ENCODE data around the gene SLC26A1. TPM values are rescaled to one million over a fixed set of nuclear protein-coding genes. Genes with fewer than 3 reads are reported as not detected.

SLC26A1 gene
- total RNA-seq, 2 experiments from 2014 or later: not detected

DNA sequence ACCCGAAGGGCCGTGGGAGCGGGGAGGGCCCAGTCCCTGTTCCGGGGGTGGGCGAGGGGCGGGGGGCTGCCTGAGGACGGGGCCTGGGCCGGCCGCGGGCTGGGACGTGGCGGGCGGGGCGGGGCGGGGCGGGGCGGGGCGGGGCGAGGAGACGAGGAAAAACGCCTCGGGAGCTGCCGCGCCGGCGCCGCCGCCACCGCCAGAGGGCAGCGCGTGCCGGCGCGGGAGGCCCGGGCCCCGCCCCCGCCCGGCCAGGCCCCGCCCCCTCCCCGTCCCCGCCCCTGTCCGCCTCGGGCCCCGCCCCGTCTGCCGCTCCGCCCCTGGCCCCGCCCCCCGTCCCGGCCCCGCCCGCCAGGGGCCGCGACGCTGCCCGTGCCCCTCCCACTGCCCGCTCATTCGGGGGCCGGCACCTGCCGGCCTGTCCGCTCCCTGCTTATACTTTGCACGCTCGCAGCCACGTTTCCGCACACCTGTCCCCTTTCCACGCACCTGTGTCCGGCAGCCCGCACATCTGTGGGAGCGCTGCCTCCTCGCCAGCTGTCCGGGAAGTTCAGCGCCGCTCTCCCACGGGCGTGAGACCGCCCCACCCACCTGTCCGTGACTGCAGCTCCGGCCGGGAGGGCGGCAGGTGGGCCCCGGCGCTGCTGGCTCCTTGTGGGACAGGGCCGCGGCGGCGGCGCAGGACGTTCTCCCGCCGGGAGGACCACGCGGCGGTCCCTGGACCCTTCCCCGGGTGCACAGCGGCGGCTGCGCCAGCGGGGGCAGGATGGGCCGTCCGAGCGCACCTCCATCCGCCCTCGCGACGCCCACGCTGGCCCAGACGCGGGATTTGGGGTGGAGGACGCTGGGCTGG lies 16.6 kb upstream of the SLC26A1 start:
- Histone ChIP-seq H3K27ac (ENCODE audit: low read depth in 1 of 2, low read length in 2 of 2) (peak overlapping the region in 1 of 2 donors; percentile 62), H3K4me1 (ENCODE audit: insufficient read depth, low read length) (peaks cover 31% of the 10 kb centered on the region), H3K36me3 (ENCODE audit: insufficient read depth, low read length) (no peaks in the 10 kb centered on the region), H3K9me3 (ENCODE audit: control insufficient read depth in 1 of 2, insufficient read depth in 1 of 2, low read length in 2 of 2) (peaks cover 0 to 5% of the 10 kb centered on the region in 2 experiments), H3K4me3 (ENCODE audit: low read length) (peak overlapping the region; percentile 66), H3K27me3 (ENCODE audit: control insufficient read depth in 1 of 2, insufficient read depth in 2 of 2, low read length in 2 of 2) (peaks cover 18 to 29% of the 10 kb centered on the region in 2 experiments)
- peak; percentile 50 to 84 (median 72) for DNase-seq
- Mint-ChIP-seq H3K9me3 (no peaks in the 10 kb centered on the region), H3K36me3 (ENCODE audit: low read depth) (peaks cover 5% of the 10 kb centered on the region), H3K4me3 (peak overlapping the region; percentile 84), H3K27me3 (peaks cover 46% of the 10 kb centered on the region), H3K4me1 (ENCODE audit: low read depth) (peaks cover 14% of the 10 kb centered on the region), H3K27ac (peak overlapping the region; percentile 97)
- intact Hi-C loops (cut with DNase I, micrococcal nuclease): loop anchor here (1.0 to 5.0 kb wide), 9 partner anchors 23 to 571 kb away; partner anchors contain the start of genes UVSSA (in 2 of the 2), CTBP1 (in 1 of the 2), GAK (in 1 of the 2) and IDUA (in 1 of the 2)
- TF ChIP-seq CTCF (IDR thresholded peaks at IDR 0.05): peak; percentile 19
- POLR2A ChIA-PET: interaction anchor here (0.6 to 3.0 kb wide), 6 partner anchors 23 to 1457 kb away, joined by 3 to 14 read pairs (median 4); partner anchors contain the start of genes DGKQ, GAK, IDUA and TMEM175
- CTCF ChIA-PET: interaction anchor here (0.8 to 1.6 kb wide), 3 partner anchors 22 to 228 kb away, joined by 3 read pairs; partner anchors contain the start of gene DGKQ
- ATAC-seq (ENCODE audit: poor library complexity): peak; percentile 41

DNA sequence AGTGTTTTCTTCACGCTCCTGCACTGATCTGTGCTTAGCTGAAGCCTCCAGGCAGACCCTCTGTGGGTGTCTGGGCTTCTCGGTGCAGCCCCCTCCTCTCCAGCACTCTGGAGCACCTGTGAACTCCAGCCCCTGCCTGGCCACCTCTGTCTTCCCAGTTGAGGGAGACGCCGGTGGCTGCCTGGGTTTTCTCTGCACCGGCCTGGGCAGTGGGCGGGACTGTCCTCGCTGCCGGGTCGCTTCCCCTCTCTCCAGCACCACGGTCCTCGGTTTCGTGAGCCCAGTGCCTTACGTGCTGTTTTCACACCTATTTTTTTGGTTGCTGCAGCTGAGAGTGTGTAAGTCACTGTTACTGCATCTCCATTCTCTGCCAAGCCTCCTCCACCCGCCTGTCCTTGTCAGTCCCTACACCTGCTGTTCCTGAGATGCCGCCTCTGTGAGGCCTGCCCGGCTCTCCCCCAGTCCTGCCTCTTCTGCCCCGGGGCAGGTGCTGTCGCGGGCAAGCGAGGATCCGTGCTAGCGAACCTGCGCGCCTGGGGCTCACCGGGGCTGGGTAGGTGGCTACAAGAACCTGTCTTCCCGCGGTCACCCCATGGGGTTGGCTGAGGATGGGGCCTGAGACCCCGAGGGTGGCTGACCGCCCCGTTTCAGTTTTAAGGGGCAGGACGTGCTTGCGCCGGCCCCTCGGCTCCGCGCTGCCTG lies 15.8 kb upstream of the SLC26A1 start:
- H3K27me3 Mint-ChIP-seq: peaks cover 54% of the 10 kb centered on the region
- peak in 13 of 14 experiments; percentile 12 to 71 (median 34) for DNase-seq
- no peak for ATAC-seq (ENCODE audit: poor library complexity)
- H3K27ac Mint-ChIP-seq: peak overlapping the region; percentile 47
- TF ChIP-seq CTCF (IDR thresholded peaks at IDR 0.05): no peak
- POLR2A ChIA-PET: interaction anchor here (1.4 to 3.0 kb wide), 2 partner anchors 22 to 47 kb away, joined by 4 to 14 read pairs; partner anchors contain the start of gene IDUA
- peaks cover 0 to 13% of the 10 kb centered on the region in 2 experiments for H3K9me3 ChIP-seq (ENCODE audit: control insufficient read depth in 1 of 2, insufficient read depth in 1 of 2, low read length in 2 of 2)
- intact Hi-C loops (cut with DNase I, micrococcal nuclease): loop anchor here in 1 of 2 experiments (1.0 to 2.0 kb wide), 2 partner anchors 22 to 227 kb away; partner anchors contain the start of gene IDUA
- peaks cover 14% of the 10 kb centered on the region for H3K4me1 Mint-ChIP-seq (ENCODE audit: low read depth)
- H3K27ac ChIP-seq (ENCODE audit: low read depth in 1 of 2, low read length in 2 of 2): no peak overlapping the region
- peak overlapping the region; percentile 83 for H3K4me3 Mint-ChIP-seq
- H3K4me1 ChIP-seq (ENCODE audit: insufficient read depth, low read length): peaks cover 31% of the 10 kb centered on the region
- peaks cover 26 to 36% of the 10 kb centered on the region in 2 experiments for H3K27me3 ChIP-seq (ENCODE audit: control insufficient read depth in 1 of 2, insufficient read depth in 2 of 2, low read length in 2 of 2)
- no peaks in the 10 kb centered on the region for H3K36me3 ChIP-seq (ENCODE audit: insufficient read depth, low read length)
- no peaks in the 10 kb centered on the region for H3K9me3 Mint-ChIP-seq
- peak overlapping the region; percentile 65 for H3K4me3 ChIP-seq (ENCODE audit: low read length)
- peaks cover 5% of the 10 kb centered on the region for H3K36me3 Mint-ChIP-seq (ENCODE audit: low read depth)
- CTCF ChIA-PET: interaction anchor here (1.4 kb wide), 1 partner anchor 227 kb away, joined by 3 read pairs; no protein-coding TSS in a partner anchor

DNA sequence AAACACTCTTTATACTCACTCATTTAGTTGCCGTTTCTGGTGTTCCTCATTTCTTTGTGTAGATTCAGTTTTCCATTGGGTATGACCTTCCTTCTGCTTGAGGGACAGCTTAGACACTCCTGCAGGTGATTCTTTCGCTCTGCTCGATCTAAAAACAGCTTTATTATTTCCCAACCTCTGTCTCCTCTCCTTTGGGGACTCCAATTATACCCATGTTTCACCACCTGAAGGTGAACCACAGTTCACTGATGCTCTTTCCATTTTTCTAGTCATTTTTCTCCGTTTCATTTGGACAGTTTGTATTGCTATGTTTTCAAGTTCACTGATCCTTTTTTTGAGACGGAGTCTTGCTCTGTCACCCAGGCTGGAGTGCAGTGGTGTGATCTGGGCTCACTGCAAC lies 13.7 kb upstream of the SLC26A1 start:
- H3K4me1 ChIP-seq (ENCODE audit: insufficient read depth, low read length): peaks cover 37% of the 10 kb centered on the region
- ATAC-seq (ENCODE audit: poor library complexity) (no peak), DNase-seq (no peak)
- ChIA-PET CTCF (interaction anchor here (1.3 kb wide), 1 partner anchor 9 kb away, joined by 3 read pairs; no protein-coding TSS in a partner anchor), POLR2A (no interaction called here)
- Mint-ChIP-seq H3K27ac (no peak overlapping the region), H3K4me3 (no peak overlapping the region), H3K27me3 (peaks cover 57% of the 10 kb centered on the region), H3K36me3 (ENCODE audit: low read depth) (peaks cover 5% of the 10 kb centered on the region), H3K4me1 (ENCODE audit: low read depth) (peaks cover 14% of the 10 kb centered on the region), H3K9me3 (no peaks in the 10 kb centered on the region)
- intact Hi-C loops (cut with DNase I, micrococcal nuclease): loop anchor here in 1 of 2 experiments (1.0 kb wide), 1 partner anchor 37 kb away; no protein-coding TSS in a partner anchor
- no peak overlapping the region for H3K4me3 ChIP-seq (ENCODE audit: low read length)
- peaks cover 34 to 54% of the 10 kb centered on the region in 2 experiments for H3K27me3 ChIP-seq (ENCODE audit: control insufficient read depth in 1 of 2, insufficient read depth in 2 of 2, low read length in 2 of 2)
- peaks cover 0 to 19% of the 10 kb centered on the region in 2 experiments for H3K9me3 ChIP-seq (ENCODE audit: control insufficient read depth in 1 of 2, insufficient read depth in 1 of 2, low read length in 2 of 2)
- no peak for TF ChIP-seq CTCF (IDR thresholded peaks at IDR 0.05)
- no peak overlapping the region for H3K27ac ChIP-seq (ENCODE audit: low read depth in 1 of 2, low read length in 2 of 2)
- H3K36me3 ChIP-seq (ENCODE audit: insufficient read depth, low read length): no peaks in the 10 kb centered on the region

Measured in CD4-positive, alpha-beta T cell (primary cell).